ENCODE measurements around the gene GALNT12.

GALNT12 gene

DNA sequence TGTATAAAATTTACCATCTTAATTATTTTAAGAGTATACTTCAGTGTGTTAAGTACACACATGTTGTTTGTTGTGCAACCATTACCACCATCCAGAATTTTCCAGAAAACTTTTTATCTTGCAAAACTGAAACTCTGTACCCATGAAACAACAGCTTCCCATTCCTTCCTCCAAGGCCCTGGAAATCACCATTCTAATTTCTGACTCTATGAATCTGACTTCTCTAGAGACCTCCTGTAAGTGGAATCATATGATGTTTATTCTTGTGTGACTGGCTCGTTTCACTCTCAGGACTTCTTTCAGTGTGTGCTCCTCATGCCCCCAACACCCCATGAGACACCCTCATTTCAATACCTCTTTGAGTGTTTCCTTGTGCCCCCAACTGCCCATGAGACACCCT, 75.8 kb downstream of the GALNT12 start:
- TF ChIP-seq, protein P1, sequence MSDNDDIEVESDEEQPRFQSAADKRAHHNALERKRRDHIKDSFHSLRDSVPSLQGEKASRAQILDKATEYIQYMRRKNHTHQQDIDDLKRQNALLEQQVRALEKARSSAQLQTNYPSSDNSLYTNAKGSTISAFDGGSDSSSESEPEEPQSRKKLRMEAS (IDR thresholded peaks at IDR 0.05): no peak
- no peak for TF ChIP-seq ZBTB7A (IDR thresholded peaks at IDR 0.05; ENCODE audit: low read depth)
- no peak for TF ChIP-seq RAD21 (IDR thresholded peaks at IDR 0.05; ENCODE audit: low read depth)
- no peak for TF ChIP-seq TCF12 (IDR thresholded peaks at IDR 0.05; ENCODE audit: low read depth)

DNA sequence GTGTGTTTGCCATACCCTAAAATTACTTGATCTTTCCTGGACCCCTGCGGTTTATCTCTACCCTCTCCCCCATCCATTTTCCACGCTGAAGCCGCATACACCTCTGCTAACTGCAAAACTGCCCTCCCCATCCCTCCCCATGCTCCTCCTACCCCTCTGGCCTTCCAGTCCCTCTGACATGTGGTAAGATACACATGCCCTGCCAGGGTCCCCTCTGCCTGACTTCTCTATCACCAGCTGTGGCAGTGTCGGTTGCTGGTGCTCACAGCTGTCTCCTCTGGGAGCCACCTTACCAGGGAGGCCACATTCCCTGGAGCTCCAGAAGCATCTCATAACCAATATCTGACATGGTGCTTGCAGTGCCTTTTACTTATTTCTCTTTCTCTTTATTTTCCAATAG, 77.4 kb downstream of the GALNT12 start:
- no peak for TF ChIP-seq YY1 (IDR thresholded peaks at IDR 0.05; ENCODE audit: low read depth)
- no peak for TF ChIP-seq USF1 (IDR thresholded peaks at IDR 0.05)
- no peak for TF ChIP-seq CREB1 (IDR thresholded peaks at IDR 0.05; ENCODE audit: low read depth)
- no peak for TF ChIP-seq EP300 (IDR thresholded peaks at IDR 0.05; ENCODE audit: borderline replicate concordance)
- no peak for TF ChIP-seq FOXM1 (IDR thresholded peaks at IDR 0.05; ENCODE audit: borderline replicate concordance, low read depth)
- TF ChIP-seq TCF12 (IDR thresholded peaks at IDR 0.05; ENCODE audit: low read depth): no peak
- TF ChIP-seq ZBTB7A (IDR thresholded peaks at IDR 0.05; ENCODE audit: low read depth): no peak
- TF ChIP-seq, protein P1 (IDR thresholded peaks at IDR 0.05): no peak
- no peak for TF ChIP-seq TEAD4 (IDR thresholded peaks at IDR 0.05)
- no peak for TF ChIP-seq REST (IDR thresholded peaks at IDR 0.05; ENCODE audit: low read depth)
- no peak for TF ChIP-seq NFIC (IDR thresholded peaks at IDR 0.05)
- TF ChIP-seq EGR1 (IDR thresholded peaks at IDR 0.05): no peak
- no peak for TF ChIP-seq RAD21 (IDR thresholded peaks at IDR 0.05; ENCODE audit: low read depth)
- TF ChIP-seq TAF1 (IDR thresholded peaks at IDR 0.05; ENCODE audit: low read depth): no peak
- no peak for TF ChIP-seq CEBPB (IDR thresholded peaks at IDR 0.05)

GRCh38 chr9:98885575-98886295, 78.3 kb downstream of the GALNT12 start:
- TF ChIP-seq TCF12 (IDR thresholded peaks at IDR 0.05; ENCODE audit: low read depth) (no peak), TEAD4 (IDR thresholded peaks at IDR 0.05) (no peak), EP300 (IDR thresholded peaks at IDR 0.05; ENCODE audit: borderline replicate concordance) (no peak), NFIC (IDR thresholded peaks at IDR 0.05) (no peak), ZBTB7A (IDR thresholded peaks at IDR 0.05; ENCODE audit: low read depth) (no peak), YY1 (IDR thresholded peaks at IDR 0.05; ENCODE audit: low read depth) (no peak), CEBPB (IDR thresholded peaks at IDR 0.05) (no peak), CREB1 (IDR thresholded peaks at IDR 0.05; ENCODE audit: low read depth) (no peak), TAF1 (IDR thresholded peaks at IDR 0.05; ENCODE audit: low read depth) (no peak), RAD21 (IDR thresholded peaks at IDR 0.05; ENCODE audit: low read depth) (no peak)

GRCh38 chr9:98886691-98887229, 79.3 kb downstream of the GALNT12 start:
- TF ChIP-seq USF1 (IDR thresholded peaks at IDR 0.05): no peak

GRCh38 chr9:98887918-98888510, 80.5 kb downstream of the GALNT12 start:
- TF ChIP-seq TAF1 (IDR thresholded peaks at IDR 0.05; ENCODE audit: low read depth) (no peak), NFIC (IDR thresholded peaks at IDR 0.05) (peak; percentile 82)

- no peak for TF ChIP-seq FOXM1 (IDR thresholded peaks at IDR 0.05; ENCODE audit: borderline replicate concordance, low read depth)
- TF ChIP-seq EP300 (IDR thresholded peaks at IDR 0.05; ENCODE audit: borderline replicate concordance): no peak
- TF ChIP-seq ZBTB7A (IDR thresholded peaks at IDR 0.05; ENCODE audit: low read depth): no peak
- no peak for TF ChIP-seq TCF12 (IDR thresholded peaks at IDR 0.05; ENCODE audit: low read depth)
These were observed 81.4 kb downstream of the GALNT12 start for GRCh38 chr9:98888801-98889421.

- TF ChIP-seq NFIC (IDR thresholded peaks at IDR 0.05): 0 out of 2 replicates have a peak, but pooled peaks have one; percentile 15
- no peak for TF ChIP-seq TAF1 (IDR thresholded peaks at IDR 0.05; ENCODE audit: low read depth)
These were observed 82.8 kb downstream of the GALNT12 start for GRCh38 chr9:98890256-98890655.

GRCh38 chr9:98892288-98892687, 84.8 kb downstream of the GALNT12 start:
- no peak for TF ChIP-seq CEBPB (IDR thresholded peaks at IDR 0.05)
